ENCODE results near the gene PHF21B.

The PHF21B gene

GRCh38 chr22:44939451-44939850 is 70.4 kb downstream of the PHF21B start:
- TF ChIP-seq CTCF (IDR thresholded peaks at IDR 0.05): no peak
- no peak overlapping the region for H3K4me3 ChIP-seq

GRCh38 chr22:44938886-44939285 is 70.9 kb downstream of the PHF21B start:
- Histone ChIP-seq H3K4me3 (no peak overlapping the region), H3K27ac (no peak overlapping the region)
- DNase-seq (ENCODE audit: low spot score): no peak
- no peak for TF ChIP-seq CTCF (IDR thresholded peaks at IDR 0.05)

More at GRCh38 chr22:44939451-44939850, 70.4 kb downstream of the PHF21B start:
- no peak for DNase-seq (ENCODE audit: low spot score)
- no peak overlapping the region for H3K27ac ChIP-seq

- TF ChIP-seq CTCF (IDR thresholded peaks at IDR 0.05): no peak
- no peak overlapping the region for H3K27ac ChIP-seq
- no peak overlapping the region for H3K4me3 ChIP-seq
- no peak for DNase-seq (ENCODE audit: low spot score)
Observed at GRCh38 chr22:44937216-44937615, 72.6 kb downstream of the PHF21B start.

- TF ChIP-seq CTCF (IDR thresholded peaks at IDR 0.05): no peak
- Histone ChIP-seq H3K4me3 (no peak overlapping the region), H3K27ac (no peak overlapping the region)
- no peak for DNase-seq (ENCODE audit: low spot score)
Observed at GRCh38 chr22:44936201-44936600, 73.6 kb downstream of the PHF21B start.

- H3K4me3 ChIP-seq: no peak overlapping the region
- no peak overlapping the region for H3K27ac ChIP-seq
- no peak for DNase-seq (ENCODE audit: low spot score)
- no peak for TF ChIP-seq CTCF (IDR thresholded peaks at IDR 0.05)
Observed at GRCh38 chr22:44935724-44936123, 74.1 kb downstream of the PHF21B start.

- Histone ChIP-seq H3K4me3 (no peak overlapping the region), H3K27ac (no peak overlapping the region)
- DNase-seq (ENCODE audit: low spot score): no peak
- TF ChIP-seq CTCF (IDR thresholded peaks at IDR 0.05): no peak
Observed at GRCh38 chr22:44934454-44934735, 75.4 kb downstream of the PHF21B start.

GRCh38 chr22:44933666-44934453 is 75.9 kb downstream of the PHF21B start:
- H3K4me3 ChIP-seq: no peak overlapping the region
- no peak overlapping the region for H3K27ac ChIP-seq
- TF ChIP-seq CTCF (IDR thresholded peaks at IDR 0.05): no peak
- DNase-seq (ENCODE audit: low spot score): no peak

Data from coronary artery (tissue), 2 donors.